GM20000 (cell line): Measurements from ENCODE around the gene ZIM2.

Source experiments
- DNase-seq: peaks from one replicate; pipeline ENCODE4 v3.0.0; 2012; ENCODE audit warnings: low spot score
- TF ChIP-seq, protein P1 (sequence below): IDR thresholded peaks from 2 replicates; pipeline ENCODE4 v1.5.1; 2012; ENCODE audit warnings: mild to moderate bottlenecking, control low read depth; ENCODE audit errors: extremely low read depth, missing control alignments

Gene ZIM2

DNA sequence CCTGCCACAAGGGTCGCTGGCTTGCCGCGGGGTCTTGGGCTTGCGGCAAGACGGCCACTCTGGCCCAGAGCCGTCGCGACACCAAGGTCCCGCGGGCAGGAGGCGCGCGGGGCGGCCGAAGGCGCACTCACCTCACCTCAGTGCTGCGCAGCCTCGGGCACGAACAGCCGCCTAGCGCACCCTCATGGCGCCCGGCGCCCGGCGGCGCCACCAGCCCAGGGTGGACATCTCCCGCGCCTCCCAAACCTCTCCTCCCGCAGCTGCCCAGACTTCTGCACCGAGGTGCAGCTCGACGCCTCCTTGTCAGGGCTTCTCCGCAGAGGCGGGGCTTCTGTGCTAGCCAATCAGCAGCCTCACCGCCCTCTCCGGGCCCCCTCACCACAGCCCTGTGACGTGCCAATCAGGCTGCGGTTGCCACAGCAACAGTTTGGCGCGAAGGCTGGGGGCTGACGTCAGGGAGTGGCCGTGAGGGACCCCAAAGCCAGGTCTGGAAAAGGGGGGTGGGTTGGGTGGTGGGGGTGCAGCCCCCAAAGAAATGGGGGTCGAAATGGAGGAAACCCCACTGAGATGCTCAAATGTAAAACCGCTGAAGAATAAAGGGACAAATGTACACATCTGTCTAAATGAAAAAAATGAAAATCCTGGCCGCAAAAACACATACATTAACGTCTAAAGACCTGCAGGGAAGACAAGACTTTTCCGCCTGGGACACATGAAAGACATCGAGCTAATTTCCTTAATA, at the start of gene ZIM2, which contains the start of gene PEG3:
Gene ZIM2 (minus strand): TSS at position 276 of the 742 bp plus-strand sequence. CDS start 16,449 bp downstream, outside the sequence.
Gene PEG3 (minus strand): TSS at position 276 of the 742 bp plus-strand sequence. CDS start 16,071 bp downstream, outside the sequence.
- no peak for DNase-seq

DNA sequence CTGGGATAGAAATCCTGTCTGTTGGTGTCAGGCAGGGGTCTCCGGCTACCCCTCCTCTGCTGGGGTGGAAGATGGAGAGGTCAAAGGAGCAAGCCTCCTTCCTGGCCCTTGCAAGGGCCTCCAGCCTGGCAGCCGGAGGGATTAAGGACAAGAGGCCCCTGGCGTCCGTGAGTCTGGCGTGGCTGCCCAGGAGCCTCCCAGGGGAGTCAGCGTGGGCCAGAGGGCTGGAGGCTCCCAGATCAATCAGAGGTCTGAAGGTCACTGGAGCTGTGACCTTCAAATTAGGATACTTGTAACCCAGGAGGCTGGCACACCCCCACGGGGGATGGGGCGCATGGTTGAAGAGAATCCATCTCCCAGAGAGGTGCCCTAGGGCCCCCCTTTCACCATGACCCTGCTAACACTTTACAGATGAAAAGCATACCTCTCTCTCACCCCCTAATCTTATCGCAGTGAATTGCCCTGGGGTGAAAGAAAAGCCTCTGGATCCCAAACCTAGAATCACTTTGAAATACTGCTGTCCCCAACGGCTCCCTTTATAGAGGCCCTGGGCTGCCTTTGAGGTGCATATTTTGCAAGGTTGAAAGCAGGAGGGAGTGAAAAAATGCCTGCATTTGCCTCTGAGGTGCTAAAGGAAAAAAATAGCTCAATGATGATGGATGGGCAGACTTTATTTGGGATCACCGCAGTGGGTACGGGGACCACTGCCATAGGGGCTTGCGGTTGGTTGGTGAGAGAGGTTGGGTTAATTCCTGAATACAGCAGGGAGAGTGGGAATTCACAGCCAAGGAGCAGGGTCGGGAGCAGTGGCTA, 44.9 kb upstream of the ZIM2 start:
- no peak for DNase-seq
- TF ChIP-seq, protein P1, sequence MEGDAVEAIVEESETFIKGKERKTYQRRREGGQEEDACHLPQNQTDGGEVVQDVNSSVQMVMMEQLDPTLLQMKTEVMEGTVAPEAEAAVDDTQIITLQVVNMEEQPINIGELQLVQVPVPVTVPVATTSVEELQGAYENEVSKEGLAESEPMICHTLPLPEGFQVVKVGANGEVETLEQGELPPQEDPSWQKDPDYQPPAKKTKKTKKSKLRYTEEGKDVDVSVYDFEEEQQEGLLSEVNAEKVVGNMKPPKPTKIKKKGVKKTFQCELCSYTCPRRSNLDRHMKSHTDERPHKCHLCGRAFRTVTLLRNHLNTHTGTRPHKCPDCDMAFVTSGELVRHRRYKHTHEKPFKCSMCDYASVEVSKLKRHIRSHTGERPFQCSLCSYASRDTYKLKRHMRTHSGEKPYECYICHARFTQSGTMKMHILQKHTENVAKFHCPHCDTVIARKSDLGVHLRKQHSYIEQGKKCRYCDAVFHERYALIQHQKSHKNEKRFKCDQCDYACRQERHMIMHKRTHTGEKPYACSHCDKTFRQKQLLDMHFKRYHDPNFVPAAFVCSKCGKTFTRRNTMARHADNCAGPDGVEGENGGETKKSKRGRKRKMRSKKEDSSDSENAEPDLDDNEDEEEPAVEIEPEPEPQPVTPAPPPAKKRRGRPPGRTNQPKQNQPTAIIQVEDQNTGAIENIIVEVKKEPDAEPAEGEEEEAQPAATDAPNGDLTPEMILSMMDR, result no peak

More for the DNA sequence above, at the start of gene ZIM2, which contains the start of gene PEG3:
- TF ChIP-seq, protein P1, result no peak

DNA sequence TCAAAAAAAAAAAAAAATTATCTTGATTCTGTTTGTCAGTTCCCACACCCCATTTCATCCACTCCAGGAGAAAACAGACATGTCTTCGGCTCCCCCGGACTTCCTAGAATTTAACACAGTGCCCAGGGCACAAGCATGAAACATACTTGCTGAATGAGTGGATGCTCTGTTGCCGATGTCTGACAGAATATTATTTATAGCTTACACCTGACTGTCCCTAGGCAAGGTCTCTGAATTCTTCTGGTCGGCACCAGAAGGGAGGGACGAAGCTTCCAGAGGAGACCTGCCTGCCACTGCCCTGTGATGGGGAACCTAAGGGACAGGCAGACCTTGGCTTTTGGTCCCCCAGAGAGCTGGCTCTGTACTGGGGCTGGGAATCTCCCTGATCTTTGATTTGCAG, 43.9 kb upstream of the ZIM2 start:
- TF ChIP-seq, protein P1, result no peak
- DNase-seq, result no peak

DNA sequence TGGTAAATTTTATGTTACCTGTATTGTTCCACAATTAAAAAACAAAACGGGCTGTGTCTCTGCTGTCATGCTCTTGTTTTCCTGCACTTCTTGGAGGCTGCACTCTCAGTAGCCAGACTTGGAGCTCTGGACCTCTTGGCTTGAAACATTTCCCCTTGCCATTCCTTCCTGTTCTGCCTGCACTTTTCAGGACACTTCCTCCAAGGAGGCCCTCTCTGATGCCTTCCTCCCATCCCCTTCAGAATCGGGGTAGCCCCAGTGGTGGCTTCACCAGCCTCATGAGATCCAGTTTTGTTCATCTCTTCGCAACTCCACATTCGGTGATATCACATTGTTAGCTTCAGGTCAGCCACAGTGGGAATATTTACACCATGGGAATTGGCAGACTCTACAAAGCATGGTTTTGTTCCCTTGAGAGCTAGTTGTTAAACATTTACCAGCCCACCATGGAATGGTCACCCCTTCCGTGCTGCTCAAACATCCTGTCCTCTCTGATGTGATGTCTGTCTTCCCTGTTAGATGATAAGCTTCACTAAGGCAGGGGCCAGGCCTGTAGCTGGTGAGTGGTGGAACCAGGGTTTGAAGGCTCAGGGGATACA, 40.2 kb upstream of the ZIM2 start:
- TF ChIP-seq, protein P1, result no peak
- DNase-seq, result no peak

DNA sequence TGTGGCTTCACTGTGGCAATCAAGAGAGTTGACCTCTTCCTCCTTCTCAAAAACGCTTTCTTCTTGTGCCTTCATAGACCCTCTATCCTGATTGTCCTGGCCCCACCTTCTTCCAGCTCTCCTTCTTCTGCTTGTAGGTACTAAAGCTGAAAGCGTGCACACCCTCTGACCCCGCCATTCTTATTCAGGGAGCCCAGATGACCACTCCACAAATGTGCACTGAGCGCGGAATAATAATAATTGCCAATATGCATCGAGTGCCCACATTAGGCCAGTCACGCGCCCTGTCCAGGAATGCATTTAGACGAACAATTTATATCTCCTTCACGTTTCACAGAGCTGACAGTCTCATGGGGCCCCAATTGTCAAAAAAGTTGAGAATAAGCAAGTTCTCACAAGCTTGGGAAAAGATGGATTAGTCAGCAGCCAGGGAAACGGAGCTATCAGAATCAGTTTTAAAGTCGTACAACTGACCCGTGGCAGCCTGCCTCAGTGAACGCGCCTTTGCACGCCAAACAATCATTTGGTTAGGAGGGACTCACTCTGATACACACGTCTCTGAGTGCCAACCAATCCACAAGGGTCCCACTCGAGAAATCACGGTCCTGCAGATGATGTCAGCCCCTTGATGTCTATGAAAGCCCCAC, 36.7 kb upstream of the ZIM2 start:
- TF ChIP-seq, protein P1, result no peak
- DNase-seq, result no peak

DNA sequence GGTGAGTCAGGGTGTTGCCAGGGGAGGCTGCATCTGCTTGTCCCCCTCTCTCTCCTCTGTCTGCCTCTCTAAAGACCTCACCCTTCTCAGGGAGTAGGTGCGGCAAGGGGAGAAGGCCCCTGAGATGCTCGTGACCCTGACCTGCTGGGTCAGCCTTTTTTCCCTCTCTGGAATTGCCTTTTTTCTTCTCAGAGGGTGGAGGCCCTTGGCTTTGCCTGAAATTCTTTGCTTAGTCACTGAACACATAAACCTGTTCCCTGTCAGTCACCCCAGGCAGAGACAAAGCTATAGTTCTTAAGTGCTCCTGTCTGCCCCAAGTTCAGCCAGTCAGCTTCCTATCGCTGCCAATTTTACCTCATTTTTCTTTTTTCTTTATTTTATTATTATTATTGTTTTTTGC, 35.2 kb upstream of the ZIM2 start:
- no peak for DNase-seq
- TF ChIP-seq, protein P1, result no peak
